HG03520 (cell line): ENCODE results near the gene RAD51B.

Experiments
- ATAC-seq: cut with Tn5 transposase; IDR thresholded peaks from one replicate; pipeline ENCODE4 v1.9.1; 2021; ENCODE audit warnings: mild to moderate bottlenecking, moderate library complexity; ENCODE audit not compliant: unreplicated experiment

RAD51B gene

DNA sequence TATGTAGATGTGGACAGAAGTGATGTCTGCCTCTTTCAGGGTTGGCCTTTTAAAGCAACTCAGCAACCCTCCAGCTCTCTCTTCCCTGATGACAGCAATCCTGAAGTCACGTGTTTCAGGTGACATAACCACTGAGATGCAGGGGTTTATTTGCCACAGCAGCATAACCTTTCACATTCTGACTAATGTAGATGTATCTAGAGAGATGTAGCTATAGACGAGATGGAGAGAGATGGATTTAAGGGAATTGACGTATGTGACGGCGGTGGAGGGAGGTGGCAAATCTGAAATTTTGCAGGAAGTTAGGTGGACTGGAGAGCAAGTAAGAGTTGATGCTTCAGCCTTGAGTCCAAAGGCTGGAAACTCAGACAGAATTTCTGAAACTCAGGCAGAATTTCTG lies 847.3 kb downstream of the RAD51B start:
- ATAC-seq, result no peak

DNA sequence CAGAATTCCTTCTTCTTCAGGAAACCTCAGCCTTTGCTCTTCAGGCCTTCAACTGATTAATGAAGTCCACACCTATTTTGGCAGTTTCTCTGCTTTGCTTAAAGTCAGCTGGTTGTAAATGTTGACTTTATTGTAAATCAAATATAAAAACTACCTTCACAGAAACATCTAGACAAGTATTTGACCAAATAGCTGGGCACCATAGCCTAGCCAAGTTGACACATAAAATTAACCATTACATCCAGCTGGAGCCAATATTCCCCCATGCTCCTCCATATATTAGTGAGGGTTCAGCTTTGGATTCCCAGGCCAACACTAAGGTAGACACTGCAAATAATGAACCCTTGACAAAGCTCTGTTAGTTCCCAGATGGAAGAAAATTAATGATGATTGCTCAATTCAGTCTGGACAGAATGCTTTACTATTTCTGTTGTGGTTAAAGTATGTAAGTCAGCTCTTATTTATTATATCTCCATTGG lies 847.8 kb downstream of the RAD51B start:
- no peak for ATAC-seq

DNA sequence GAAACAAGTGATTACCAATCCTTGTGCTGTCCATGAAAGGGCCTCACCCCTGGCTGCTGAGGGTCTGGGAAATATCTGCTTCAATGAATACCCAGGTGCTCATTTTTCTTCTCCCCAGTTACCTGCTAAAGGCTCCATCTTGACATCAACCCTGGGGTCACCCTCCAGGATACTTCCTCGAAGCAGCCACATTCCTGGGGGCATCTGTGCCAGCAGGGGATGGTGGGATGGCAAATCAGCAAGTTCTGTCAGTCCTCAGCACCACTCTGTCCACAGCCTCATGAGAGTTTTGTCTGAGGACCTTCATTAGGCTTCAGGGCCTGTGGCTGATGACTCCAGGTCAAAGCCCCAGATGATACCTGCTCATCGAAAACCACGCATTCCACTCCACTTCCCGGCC lies 848.4 kb downstream of the RAD51B start:
- ATAC-seq, result no peak

DNA sequence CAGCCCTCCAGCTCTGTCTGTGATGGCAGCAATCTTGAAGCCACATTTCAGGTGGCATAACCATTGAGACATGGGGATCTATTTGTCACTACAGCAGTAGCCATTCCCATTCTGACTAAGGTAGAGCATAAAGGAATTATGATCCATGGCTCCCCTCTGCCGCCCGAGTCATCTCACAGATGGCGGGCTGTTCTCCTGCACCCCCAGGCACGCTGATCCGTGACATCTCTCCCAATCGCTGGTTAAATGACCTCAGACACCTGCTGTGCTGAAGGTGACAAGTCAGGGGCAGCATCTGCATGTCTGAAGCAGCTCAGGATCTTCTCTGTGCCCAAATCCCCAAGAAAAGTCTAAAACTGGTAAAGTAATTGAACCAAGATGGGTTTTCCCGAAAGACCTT lies 849.0 kb downstream of the RAD51B start:
- no peak for ATAC-seq

DNA sequence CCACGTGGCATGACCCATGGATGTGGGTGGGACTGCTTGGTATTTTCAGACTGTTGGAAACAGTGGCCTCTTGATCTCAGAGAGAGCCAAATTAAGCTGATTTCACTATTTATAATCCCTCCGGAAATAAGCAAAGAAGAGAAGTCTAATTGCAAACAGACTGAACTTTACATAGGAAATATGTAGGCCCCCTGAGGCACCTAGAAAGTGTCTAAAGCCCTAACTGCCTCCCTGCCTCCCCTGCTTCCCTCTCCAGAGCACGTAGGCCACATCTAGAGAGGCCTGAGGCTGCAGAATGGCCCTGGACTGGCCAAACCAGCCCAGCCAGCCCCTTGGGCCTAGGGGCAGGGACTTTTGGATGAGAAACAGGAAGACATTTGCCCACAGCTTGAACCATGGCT lies 849.5 kb downstream of the RAD51B start:
- no peak for ATAC-seq

DNA sequence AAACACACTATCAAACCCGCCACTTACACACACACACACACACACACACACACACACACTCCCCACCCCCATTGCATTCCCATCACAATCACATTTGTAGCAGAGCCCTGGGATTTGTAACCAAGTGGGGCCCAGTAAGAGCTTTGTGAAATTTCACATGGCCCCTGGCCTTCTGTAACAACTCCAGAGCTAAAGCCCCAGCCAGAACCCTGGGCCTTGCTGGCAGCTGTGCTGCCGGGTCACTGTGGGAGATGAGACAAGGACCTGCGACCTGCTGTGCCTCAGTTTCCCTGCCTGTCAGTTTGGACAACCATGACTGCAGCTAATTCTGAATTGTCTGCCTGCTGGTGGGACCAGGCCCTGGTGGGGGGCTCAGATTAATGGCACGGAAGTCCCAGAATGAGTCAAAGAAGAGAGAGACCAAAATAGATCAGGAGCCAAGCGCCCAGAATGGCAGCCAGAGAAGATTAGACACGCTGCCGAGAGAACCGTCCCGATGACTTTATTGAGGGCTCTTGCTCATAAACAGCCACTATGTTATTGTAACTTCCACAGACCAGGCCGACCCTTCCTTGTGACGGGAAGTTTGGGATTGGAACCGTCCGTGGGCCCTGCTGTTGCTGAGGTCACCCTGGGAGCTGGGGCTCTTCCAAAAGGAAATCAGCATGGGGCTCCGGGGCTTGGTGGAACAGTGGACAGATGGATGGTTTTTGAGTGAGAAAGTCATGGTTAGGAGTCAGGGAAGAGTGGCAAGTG lies 850.2 kb downstream of the RAD51B start:
- ATAC-seq, result no peak

DNA sequence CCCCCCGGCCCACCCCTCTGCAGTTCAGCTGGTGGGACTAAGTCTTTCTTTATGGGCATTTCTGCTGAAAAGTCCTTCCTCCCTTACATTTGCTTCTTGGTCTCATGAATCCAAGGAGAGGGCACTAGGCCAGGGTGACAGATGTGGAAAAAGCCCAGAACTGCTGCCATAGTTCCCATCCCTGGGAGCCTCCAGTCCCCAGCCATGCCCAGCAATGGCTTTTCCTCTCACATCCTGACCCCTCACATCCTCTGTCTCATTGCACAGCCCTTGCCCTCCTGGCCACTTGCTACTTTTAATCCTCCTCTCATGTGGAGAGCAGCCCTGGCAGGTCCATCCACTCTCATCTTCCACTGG lies 850.8 kb downstream of the RAD51B start:
- ATAC-seq, result no peak

DNA sequence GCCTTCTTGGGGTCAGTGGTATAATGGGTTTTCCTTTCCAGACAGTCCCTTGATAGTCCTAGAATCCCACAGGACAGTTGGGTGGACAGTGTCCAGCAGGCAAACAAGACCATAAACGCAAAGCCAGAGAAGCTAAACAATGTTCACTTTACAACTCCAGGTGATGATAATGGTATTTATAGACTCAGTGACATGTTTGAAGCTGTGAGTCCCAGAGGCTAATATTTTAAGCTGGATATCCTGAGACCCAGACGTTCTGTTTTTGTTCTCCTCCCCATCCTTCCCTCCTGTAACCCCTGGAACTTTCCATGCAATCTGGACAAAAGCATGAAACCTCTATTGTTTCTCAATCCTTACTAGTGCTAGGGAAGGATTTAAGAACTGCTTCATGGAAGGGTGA lies 852.3 kb downstream of the RAD51B start:
- no peak for ATAC-seq

DNA sequence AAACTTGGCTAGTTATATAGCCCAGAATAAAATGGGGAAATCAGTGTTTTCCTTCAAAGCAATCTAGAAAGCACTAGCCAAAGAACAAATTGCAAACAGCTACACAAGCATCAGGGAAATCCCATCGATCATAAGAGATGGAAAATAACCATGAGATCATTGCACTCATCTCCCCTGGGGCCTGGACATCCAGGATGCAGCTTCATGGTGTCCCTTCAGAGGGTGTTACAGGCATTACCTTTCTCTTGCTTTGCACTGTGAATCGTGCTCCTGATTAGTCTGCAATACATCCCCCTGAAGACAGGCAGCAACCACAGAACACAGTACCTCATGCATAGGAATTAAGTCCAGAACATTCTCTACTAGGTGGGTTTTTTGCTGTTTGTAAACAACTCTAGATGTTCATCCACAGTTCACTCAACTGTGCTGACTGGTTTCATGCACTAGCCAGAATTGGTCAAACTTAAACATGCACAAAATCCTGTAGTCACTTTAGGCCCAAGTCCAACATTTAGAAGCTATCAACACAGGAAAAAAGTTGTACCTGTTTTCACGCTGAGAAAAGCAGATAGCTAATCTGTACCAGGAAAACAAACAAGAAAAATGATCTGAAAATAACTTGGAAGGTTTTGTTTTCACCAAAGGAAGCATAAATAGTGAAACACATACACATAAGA lies 853.2 kb downstream of the RAD51B start:
- no peak for ATAC-seq

DNA sequence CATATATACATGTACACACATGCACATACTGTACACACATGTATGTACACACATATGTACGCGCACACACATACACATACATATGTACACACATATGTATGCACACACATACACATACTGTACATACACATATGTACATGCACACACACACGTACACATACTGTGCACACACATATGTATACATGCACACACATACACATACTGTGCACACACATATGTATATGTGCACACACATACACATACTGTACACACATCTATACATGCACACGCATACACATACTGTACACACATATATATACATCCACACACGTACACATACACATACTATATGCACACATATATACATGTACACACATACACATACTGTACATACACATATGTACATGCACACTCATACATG lies 853.9 kb downstream of the RAD51B start:
- ATAC-seq, result no peak

DNA sequence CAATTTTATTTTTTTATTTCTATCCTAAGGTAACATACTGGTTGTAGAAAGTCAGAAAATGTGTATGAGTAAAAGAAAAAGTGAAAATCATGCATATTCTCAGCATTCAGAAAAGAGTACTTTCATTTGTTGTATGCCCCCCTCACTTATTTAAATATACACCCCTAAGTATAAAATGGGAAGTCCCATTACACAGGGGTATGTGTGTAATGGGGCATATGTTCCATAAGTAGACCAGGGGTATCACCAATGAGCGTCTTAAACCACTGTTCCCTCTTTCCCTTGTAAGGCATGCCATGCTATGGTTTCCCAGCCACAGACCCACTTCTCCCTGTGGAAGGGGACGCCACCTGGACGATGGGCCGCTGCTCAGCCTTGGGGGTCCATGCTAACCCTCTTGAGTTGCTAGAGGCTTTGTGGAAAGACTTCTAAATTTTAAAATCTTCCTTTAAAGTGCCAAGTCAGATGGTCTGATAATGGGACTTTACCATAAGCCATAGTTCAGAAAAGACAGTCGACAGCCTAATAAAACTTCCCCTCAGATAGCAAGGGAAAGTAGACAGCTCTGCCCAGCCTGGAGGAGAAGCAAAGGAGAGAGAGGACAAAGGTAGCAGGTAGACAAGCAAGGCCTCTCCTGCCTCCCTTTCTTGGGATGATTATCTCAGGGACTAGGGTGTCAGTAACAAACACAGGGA lies 855.1 kb downstream of the RAD51B start:
- ATAC-seq, result no peak

DNA sequence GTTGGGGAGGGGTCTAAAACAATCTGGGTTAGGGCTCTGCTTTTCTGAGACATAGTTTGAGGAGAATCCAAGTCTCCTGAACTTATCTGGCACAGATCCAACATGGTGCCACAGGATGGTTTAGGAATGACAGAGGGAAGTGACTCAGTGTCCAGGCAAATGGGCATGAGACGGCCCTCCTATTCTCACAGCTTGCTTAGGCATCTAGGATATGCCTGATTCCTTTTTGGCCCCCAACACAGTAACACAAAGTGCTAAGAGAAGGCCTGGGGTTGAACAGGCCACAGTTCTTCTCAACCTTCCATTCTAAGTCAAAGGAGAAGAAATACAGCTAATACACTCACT lies 855.6 kb downstream of the RAD51B start:
- no peak for ATAC-seq

DNA sequence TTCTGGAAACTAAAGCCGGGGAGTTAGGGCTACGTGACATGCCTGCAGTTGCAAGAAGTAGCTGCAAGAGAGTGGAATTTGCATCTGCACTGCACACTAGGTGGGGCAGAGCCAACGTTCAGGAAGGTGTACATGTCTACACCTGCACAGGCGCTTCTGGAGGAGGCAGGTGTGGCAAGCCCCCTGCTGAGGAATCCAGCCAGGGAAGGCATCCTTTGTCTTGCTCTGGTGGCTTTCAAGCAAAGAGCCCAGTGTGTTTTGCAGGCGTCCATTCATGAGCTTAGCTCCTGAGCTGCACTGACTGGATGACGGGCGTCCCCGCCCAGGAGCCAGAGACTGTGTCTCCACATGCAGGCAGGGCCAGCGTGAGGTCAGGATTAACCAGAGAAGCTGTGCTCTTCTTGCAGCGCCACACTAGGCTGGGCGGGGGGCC lies 856.9 kb downstream of the RAD51B start:
- ATAC-seq, result no peak

DNA sequence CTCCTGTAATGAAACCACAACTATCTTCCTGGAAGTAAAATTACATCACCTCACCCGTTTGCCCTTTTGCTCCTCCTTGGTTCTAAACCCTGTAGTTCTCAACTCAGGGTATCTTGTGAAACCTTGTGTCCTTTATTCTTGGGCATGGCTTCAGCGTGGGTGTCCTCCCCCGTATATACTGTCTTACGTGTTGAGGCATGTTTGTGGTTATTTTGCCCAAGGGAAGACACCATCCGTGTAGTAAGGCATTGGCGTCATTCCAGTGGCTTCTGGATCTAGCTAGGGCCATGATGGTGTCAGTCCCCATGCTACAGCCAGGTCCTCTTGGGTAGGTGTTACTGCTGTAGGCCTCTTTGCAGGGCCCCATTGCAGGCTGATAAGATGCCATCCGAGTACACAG lies 857.9 kb downstream of the RAD51B start:
- ATAC-seq, result no peak

DNA sequence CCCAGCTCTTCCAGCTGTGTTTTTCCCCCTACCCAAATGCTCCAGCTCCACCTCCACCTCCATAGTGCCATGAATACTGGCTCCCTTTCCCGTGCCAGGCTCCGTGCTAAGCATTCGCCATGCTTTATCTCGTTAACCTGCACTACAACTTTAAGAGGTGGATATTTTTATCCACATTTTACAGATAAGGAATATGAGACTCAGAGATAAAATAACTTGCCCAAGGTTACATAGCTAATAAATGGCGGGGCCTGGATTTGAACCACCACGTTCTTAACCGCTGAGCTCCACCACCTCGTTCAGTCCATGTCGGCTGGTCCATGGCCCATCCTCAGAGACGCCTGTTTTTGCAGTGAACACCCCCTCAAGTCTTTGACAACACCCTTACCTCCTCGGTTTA lies 858.3 kb downstream of the RAD51B start:
- no peak for ATAC-seq

DNA sequence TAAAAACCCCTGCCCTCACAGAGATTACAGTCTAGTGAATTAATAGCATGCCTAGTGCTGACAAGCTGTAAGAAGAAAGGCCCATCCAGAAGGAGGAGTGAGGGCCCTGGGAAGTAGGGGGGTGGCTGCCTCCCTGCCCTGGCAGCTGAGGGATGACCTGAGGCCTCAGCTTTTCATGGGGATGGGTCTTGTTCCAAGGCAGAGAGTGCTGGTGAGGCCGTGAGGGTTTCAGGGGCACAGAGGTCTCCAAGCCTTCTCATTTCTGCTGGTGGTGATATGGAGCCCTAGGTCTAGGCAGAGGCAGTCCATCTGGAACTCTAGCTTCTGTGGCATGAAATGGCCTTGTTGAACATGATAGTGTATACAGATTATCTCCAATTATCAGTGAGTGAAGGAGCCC lies 858.9 kb downstream of the RAD51B start:
- no peak for ATAC-seq

DNA sequence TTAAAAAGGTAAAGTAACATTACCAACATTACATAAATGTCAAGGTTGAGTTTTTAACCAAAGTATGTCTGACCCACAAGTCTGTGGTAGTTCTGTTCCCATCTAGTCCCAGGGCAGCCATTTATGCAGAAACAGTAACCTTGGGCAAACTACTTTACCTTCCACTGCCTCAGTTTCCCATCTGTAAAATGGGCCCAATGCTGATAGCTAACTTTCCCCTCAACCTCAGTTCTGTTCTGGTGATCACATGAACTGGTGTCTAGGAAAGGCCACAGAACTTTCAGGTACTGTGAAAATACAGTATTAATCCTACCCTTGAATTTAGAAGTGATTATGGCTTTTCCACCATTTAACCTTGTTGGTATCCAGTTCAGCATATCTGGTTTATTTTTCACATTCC lies 859.7 kb downstream of the RAD51B start:
- ATAC-seq, result no peak

DNA sequence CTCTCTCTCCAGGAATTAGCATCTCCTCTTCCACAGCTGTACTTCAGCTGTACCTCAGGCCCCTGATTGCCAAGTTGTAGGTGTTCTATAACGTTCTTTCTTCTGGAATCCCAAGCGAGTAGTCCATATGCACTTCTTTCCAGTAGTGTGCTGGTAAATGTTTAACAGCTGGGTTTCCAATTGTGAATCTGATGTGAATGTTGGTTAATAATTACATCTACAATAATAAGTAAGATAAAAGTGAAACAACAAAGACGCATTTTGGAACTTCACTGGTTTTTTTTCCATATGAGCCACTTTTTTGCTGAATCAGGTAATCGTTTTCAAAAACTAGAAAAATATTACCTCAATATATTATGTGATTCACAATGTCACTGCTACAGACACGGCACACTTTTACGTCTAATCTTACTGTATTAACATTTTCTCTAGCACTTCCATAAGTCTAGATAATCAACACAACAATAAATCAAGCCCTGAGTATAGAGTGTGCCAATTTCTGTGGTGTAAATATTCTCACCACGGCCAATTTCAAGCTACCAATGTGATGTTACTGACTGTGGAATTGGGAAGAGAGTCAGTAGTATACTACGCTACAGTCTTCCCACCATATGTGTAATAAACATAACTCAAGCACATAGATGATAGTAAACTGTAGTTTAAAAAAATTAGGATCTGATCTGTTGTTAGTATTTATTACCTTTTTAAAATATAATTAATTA lies 860.3 kb downstream of the RAD51B start:
- no peak for ATAC-seq

DNA sequence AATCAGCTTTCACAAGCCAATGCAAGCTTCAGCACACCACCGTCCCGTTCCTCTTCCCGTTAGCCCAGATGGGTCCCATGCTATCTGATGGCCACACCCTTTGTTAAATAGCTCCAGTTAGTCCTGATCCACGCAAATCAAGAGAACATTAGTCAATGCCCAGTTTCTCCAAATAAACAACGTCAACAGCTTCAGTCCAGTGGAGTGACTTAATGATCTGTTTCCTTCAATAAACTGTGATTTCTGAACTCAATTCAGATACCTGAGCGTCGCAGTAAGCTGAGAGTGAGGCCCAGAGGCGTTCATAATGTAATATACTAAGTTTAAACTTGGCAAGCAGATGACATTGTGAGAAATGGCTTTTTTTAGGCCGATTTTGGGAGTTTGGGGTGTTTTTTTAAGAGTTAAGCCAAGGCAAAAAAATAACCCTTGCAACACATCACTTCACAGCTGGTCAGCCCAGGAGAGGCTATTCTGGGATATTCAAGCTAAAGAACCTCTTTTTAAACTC lies 861.0 kb downstream of the RAD51B start:
- ATAC-seq, result no peak

DNA sequence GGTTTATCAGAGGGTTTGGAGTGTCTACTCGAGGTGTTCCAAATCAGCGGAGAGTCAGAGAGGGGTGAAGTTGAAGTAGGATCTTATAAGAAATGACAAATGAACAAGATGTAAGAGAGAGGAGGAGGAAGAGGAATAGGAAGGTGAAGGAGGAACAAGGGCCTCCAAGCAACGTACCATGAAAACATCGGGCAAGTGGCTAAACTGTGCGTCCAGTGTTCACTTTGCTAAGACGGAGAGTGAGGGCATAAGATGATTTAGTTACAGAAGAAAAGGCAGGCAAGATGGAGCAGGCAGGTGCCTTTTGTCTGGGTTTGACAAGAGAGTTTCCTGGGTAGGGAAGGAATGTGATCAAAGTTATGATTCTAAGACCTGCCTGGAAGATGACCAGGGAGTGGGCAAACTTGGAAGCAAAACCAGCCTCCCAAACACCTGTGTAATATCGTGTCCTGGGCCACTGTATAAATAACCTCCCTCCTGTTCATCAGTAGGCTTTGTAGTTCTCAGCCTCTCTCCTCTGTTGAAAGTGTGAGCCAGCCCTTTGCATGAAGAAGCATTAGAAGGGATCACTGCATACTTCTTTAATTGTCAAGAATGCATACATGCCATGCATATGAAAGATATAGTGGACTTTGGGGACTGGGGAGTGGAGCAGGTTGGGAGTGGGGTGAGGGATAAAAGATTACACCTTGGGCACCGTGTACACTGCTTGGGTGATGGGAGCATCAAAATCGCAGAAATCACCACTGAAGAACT lies 861.9 kb downstream of the RAD51B start:
- no peak for ATAC-seq
